Keratinocyte (primary cell): ENCODE measurements around the gene ZNF462. TPM values are rescaled to one million over a fixed set of nuclear protein-coding genes. Genes with fewer than 3 reads are reported as not detected.

Source experiments
- DNase-seq: peaks from one replicate; pipeline ENCODE4 v3.0.0-alpha.2; 2011; ENCODE audit warnings: low read depth, missing footprints, low spot score
- FAIRE-seq: peaks from 2 replicates; lab custom pipeline; 2011; peaks lifted over from hg19 to GRCh38; lab: Jason Lieb, UNC
- H2AFZ ChIP-seq: 2 replicates; pipeline ENCODE4 v1.6.0; 2012; ENCODE audit warnings: low read length, control low read depth, inconsistent platforms; ENCODE audit not compliant: control insufficient read depth
- H3K27ac ChIP-seq: 2 replicates; pipeline ENCODE4 v1.5.1; 2011; ENCODE audit warnings: low read length; ENCODE audit not compliant: control insufficient read depth, insufficient read depth
- H3K27me3 ChIP-seq: 3 replicates; pipeline ENCODE4 v1.6.0; 2011; ENCODE audit warnings: low read length; ENCODE audit not compliant: control insufficient read depth, insufficient read depth; ENCODE audit errors: extremely low read depth
- H3K36me3 ChIP-seq, 2 experiments: 2 replicates in 1 of 2; 3 replicates in 1 of 2; pipeline ENCODE4 v1.5.1; 2011; ENCODE audit warnings: low read length in 2 of 2, mild to moderate bottlenecking in 1 of 2; ENCODE audit not compliant: control insufficient read depth in 2 of 2, insufficient read depth in 2 of 2; ENCODE audit errors: extremely low read depth in 1 of 2
- H3K4me1 ChIP-seq: 3 replicates; pipeline ENCODE4 v1.5.1; 2011; ENCODE audit warnings: low read length; ENCODE audit not compliant: control insufficient read depth, insufficient read depth; ENCODE audit errors: extremely low read depth
- H3K4me2 ChIP-seq: 3 replicates; pipeline ENCODE4 v1.6.0; 2011; ENCODE audit warnings: low read depth, low read length; ENCODE audit not compliant: control insufficient read depth, insufficient read depth; ENCODE audit errors: extremely low read depth
- H3K4me3 ChIP-seq, 3 experiments: fragments of 200-600 bp in 1 of 3; sonication (generic) in 1 of 3; 2 replicates in 2 of 3; 3 replicates in 1 of 3; pipeline ENCODE4 v1.5.1; 2011 to 2016; ENCODE audit warnings: low read length in 3 of 3, mild to moderate bottlenecking in 3 of 3, control low read depth in 2 of 3, inconsistent platforms in 1 of 3, low read depth in 1 of 3, mixed read lengths in 1 of 3, mixed run types in 1 of 3, moderate library complexity in 1 of 3; ENCODE audit not compliant: control insufficient read depth in 2 of 3, insufficient read depth in 2 of 3; ENCODE audit errors: extremely low read depth in 1 of 3
- H3K79me2 ChIP-seq: 2 replicates; pipeline ENCODE4 v1.6.0; 2012; ENCODE audit warnings: low read length; ENCODE audit not compliant: control insufficient read depth, insufficient read depth
- H3K9ac ChIP-seq: 3 replicates; pipeline ENCODE4 v1.6.0; 2011; ENCODE audit warnings: low read length; ENCODE audit not compliant: control insufficient read depth, insufficient read depth; ENCODE audit errors: extremely low read depth
- H3K9me1 ChIP-seq: 3 replicates; pipeline ENCODE4 v1.6.0; 2011; ENCODE audit warnings: low read length; ENCODE audit not compliant: control insufficient read depth, insufficient read depth; ENCODE audit errors: extremely low read depth
- H3K9me3 ChIP-seq: 2 replicates; pipeline ENCODE4 v1.5.1; 2012; ENCODE audit warnings: low read depth, low read length; ENCODE audit not compliant: control insufficient read depth
- H4K20me1 ChIP-seq: 3 replicates; pipeline ENCODE4 v1.6.0; 2011; ENCODE audit warnings: low read length; ENCODE audit not compliant: control insufficient read depth, insufficient read depth; ENCODE audit errors: extremely low read depth
- CTCF ChIP-seq, 3 experiments: IDR thresholded peaks in 1 of 3; conservative IDR thresholded peaks in 1 of 3; optimal IDR thresholded peaks in 1 of 3; 2 replicates in 2 of 3; 3 replicates in 1 of 3; pipeline versions ENCODE3 to v1.5.1; 2011; ENCODE audit warnings: low read length in 3 of 3, mild to moderate bottlenecking in 3 of 3, moderate library complexity in 2 of 3, control low read depth in 1 of 3, inconsistent platforms in 1 of 3; ENCODE audit not compliant: insufficient read depth in 2 of 3; ENCODE audit errors: extremely low read depth in 1 of 3
- EZH2 ChIP-seq: IDR thresholded peaks from one replicate; pipeline ENCODE4 v1.6.1; 2012; ENCODE audit warnings: inconsistent platforms, mild to moderate bottlenecking, low read length, moderate library complexity
- dilution Hi-C: fragments of 300-500 bp; cut with MboI; formaldehyde crosslinking; loops from one replicate; pipeline ENCODE4 v1.7.0; 2020; ENCODE audit warnings: low sequenced_read_pairs; ENCODE audit not compliant: extremely low pct_ligation_motif_present
- polyA plus RNA-seq, 5 experiments: library from polyadenylated mRNA; depleted of rRNA in 3 of 5; stranded (reverse) in 3 of 5; stranded (forward) in 1 of 5; unstranded in 1 of 5; fragments of >200 nt; gene quantifications; 1 replicate in 1 of 5; 2 replicates in 3 of 5; 3 replicates in 1 of 5; pipeline versions ENCODE4 v1.2.1 to v1.2.3, GENCODE V29; 2011 to 2012; ENCODE audit warnings: missing spikeins in 2 of 5, low read depth in 1 of 5, low replicate concordance in 1 of 5

The ZNF462 gene
- polyA plus RNA-seq, 1 donor (not counting 4 experiments of a cell fraction or from before 2014, with no cell fraction given), result 7.8 TPM

DNA sequence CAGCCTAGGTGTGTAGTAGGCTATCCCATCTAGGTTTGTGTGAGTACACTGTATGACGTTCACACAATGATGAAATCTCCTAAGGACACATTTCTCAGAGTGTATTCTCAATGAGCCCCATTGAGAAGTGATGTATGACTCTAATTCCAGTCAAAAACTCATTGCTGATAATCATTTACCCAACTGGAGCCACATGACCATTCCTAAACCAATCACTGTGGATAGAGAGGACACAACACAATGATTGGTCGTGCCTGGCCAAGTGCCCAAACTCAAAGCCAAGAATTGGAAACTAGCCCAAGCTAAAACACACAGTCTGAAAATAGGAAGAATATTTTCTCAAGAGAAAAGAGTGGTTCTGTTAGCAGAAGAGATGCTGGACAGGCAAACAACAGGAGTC is 191.2 kb downstream of the ZNF462 start:
- DNase-seq (no peak), FAIRE-seq (no peak)
- H2AFZ ChIP-seq, result no peak overlapping the region
- no peaks in the 10 kb centered on the region for H3K36me3 ChIP-seq
- H3K9me1 ChIP-seq, result no peaks in the 10 kb centered on the region
- no peak overlapping the region for H3K27ac ChIP-seq
- dilution Hi-C loops, result no loop called here
- no peaks in the 10 kb centered on the region for H4K20me1 ChIP-seq
- H3K9ac ChIP-seq, result no peak overlapping the region
- TF ChIP-seq CTCF (optimal IDR thresholded peaks at IDR 0.05 in 1 of 3, IDR thresholded peaks at IDR 0.05 in 1 of 3, conservative IDR thresholded peaks at IDR 0.05 in 1 of 3; ENCODE audit: extremely low read depth in 1 of 3, insufficient read depth in 2 of 3, low read length in 3 of 3) (no peak), EZH2 (no peak)
- no peaks in the 10 kb centered on the region for H3K9me3 ChIP-seq
- H3K4me1 ChIP-seq, result no peaks in the 10 kb centered on the region
- H3K4me3 ChIP-seq, result no peak overlapping the region
- H3K4me2 ChIP-seq, result no peak overlapping the region
- H3K79me2 ChIP-seq, result no peaks in the 10 kb centered on the region
- peaks cover 3% of the 10 kb centered on the region for H3K27me3 ChIP-seq

DNA sequence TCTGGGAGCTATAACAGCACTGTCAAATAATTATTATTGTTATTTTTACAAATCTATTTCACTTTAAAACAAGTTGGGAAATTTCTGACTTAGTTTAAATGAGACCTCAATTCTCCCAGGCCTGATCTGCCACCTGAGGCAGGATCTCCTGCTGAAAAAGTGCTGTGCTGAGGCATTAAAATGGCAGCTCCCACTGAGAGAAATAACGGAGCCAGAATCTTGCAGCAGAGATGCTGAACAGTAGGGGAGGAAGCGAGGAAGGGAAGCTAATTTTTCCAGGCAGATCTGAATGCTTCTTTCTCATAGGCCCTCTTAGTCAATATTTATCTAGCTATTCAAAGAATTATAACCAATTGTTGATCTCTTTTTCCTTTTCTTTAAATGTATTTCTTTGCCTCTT is 196.3 kb downstream of the ZNF462 start:
- no peak overlapping the region for H3K9ac ChIP-seq
- TF ChIP-seq CTCF (optimal IDR thresholded peaks at IDR 0.05 in 1 of 3, IDR thresholded peaks at IDR 0.05 in 1 of 3, conservative IDR thresholded peaks at IDR 0.05 in 1 of 3; ENCODE audit: extremely low read depth in 1 of 3, insufficient read depth in 2 of 3, low read length in 3 of 3), result no peak
- no peak for TF ChIP-seq EZH2
- H3K27ac ChIP-seq, result no peak overlapping the region
- no peaks in the 10 kb centered on the region for H3K79me2 ChIP-seq
- dilution Hi-C loops, result no loop called here
- no peaks in the 10 kb centered on the region for H3K9me1 ChIP-seq
- H2AFZ ChIP-seq, result no peak overlapping the region
- no peaks in the 10 kb centered on the region for H3K4me1 ChIP-seq
- FAIRE-seq (no peak), DNase-seq (no peak)
- H3K9me3 ChIP-seq, result no peaks in the 10 kb centered on the region
- H3K4me3 ChIP-seq, result no peak overlapping the region
- H3K4me2 ChIP-seq, result no peak overlapping the region
- no peaks in the 10 kb centered on the region for H4K20me1 ChIP-seq
- H3K27me3 ChIP-seq, result no peaks in the 10 kb centered on the region
- H3K36me3 ChIP-seq, result no peaks in the 10 kb centered on the region
